ENCODE results near the gene PLEKHG2.

- TF ChIP-seq CTCF (IDR thresholded peaks at IDR 0.05) (no peak), POLR2A (IDR thresholded peaks at IDR 0.05) (peak; percentile 84)
Measured at GRCh38 chr19:39445196-39446111, 33.0 kb downstream of the PLEKHG2 start, which contains the start of gene SUPT5H.
